ENCODE data around the gene UBL7. TPM values are rescaled to one million over a fixed set of nuclear protein-coding genes. Genes with fewer than 3 reads are reported as not detected.
A peak's percentile ranks its signal among the peaks of the same experiment; 100 is the strongest.

UBL7 gene
- total RNA-seq, 1 experiment from 2014 or later: 47.5 TPM

DNA sequence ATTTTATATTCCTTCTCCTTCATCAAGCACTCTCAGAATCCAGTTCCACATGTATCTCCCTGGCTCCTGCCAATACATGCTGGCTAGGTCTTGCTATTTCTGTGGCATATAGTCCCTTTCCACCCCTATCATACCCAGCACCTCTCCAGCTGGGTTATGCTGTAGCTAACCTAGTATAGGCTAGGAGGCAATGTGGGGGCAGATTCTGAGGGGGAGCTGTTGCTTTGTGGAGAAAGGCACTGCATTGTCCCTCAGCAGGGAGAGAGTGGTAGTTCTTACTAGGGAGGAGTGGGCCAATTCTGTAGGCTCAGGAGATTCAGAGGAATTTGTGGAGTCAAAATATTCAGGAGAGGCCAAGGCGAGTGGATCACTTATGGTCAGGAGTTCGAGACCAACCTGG is 39.4 kb upstream of the UBL7 start:
- no peak overlapping the region for H3K18ac ChIP-seq (ENCODE audit: insufficient read length, low read depth, low read length)
- no peak overlapping the region for H3K4me2 ChIP-seq (ENCODE audit: insufficient read depth, insufficient read length, low read length)
- no peak overlapping the region for H3K14ac ChIP-seq (ENCODE audit: insufficient read depth, low read length)
- no peak overlapping the region for H2BK15ac ChIP-seq (ENCODE audit: low read depth, low read length)
- H2BK5ac ChIP-seq (ENCODE audit: insufficient read length, low read length): no peak overlapping the region
- H3K4me1 ChIP-seq (ENCODE audit: insufficient read depth, low read length): no peaks in the 10 kb centered on the region
- H2AFZ ChIP-seq (ENCODE audit: low read length): no peak overlapping the region
- no CpG with 5 or more reads among the region's 2 CpGs for WGBS (ENCODE audit: extremely low coverage, insufficient read length, low lambda C conversion rate)
- no peak overlapping the region for H3K4me3 Mint-ChIP-seq
- 0 out of 5 replicates have a peak, but pooled peaks cover 0 to 2% of the 10 kb centered on the region in 2 experiments for H3K9me3 Mint-ChIP-seq
- H3K9me3 ChIP-seq (ENCODE audit: control insufficient read depth, low read depth, low read length): no peaks in the 10 kb centered on the region
- H3K27me3 Mint-ChIP-seq (ENCODE audit: low read depth): no peaks in the 10 kb centered on the region
- H2BK12ac ChIP-seq (ENCODE audit: insufficient read length, low read depth, low read length): no peak overlapping the region
- no peak overlapping the region for H3K4ac ChIP-seq (ENCODE audit: low read depth, low read length)
- TF ChIP-seq, protein P1, sequence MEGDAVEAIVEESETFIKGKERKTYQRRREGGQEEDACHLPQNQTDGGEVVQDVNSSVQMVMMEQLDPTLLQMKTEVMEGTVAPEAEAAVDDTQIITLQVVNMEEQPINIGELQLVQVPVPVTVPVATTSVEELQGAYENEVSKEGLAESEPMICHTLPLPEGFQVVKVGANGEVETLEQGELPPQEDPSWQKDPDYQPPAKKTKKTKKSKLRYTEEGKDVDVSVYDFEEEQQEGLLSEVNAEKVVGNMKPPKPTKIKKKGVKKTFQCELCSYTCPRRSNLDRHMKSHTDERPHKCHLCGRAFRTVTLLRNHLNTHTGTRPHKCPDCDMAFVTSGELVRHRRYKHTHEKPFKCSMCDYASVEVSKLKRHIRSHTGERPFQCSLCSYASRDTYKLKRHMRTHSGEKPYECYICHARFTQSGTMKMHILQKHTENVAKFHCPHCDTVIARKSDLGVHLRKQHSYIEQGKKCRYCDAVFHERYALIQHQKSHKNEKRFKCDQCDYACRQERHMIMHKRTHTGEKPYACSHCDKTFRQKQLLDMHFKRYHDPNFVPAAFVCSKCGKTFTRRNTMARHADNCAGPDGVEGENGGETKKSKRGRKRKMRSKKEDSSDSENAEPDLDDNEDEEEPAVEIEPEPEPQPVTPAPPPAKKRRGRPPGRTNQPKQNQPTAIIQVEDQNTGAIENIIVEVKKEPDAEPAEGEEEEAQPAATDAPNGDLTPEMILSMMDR (conservative IDR thresholded peaks at IDR 0.05): peak; percentile 23; the same call in 2 of the 3 replicates
- no peak overlapping the region for H4K5ac ChIP-seq (ENCODE audit: insufficient read length, low read depth, low read length)
- DNase-seq: peak; percentile 33
- no peak overlapping the region for H3K56ac ChIP-seq (ENCODE audit: insufficient read length, low read depth, low read length)
- H3K36me3 Mint-ChIP-seq (ENCODE audit: insufficient read depth in 1 of 3, low read depth in 3 of 3): peaks cover 3 to 8% (median 4%) of the 10 kb centered on the region in 3 experiments; a peak in 5 of 7 replicates
- H3T11ph ChIP-seq (ENCODE audit: low read length): no peak overlapping the region
- no peak overlapping the region for H3K27ac ChIP-seq (ENCODE audit: insufficient read length, low read depth, low read length)
- peak overlapping the region in 2 of 3 experiments; percentile 19 to 87; a peak in 4 of 7 replicates for H3K27ac Mint-ChIP-seq
- no peak overlapping the region for H2AK5ac ChIP-seq (ENCODE audit: insufficient read length, low read length)
- no peaks in the 10 kb centered on the region for H4K20me1 ChIP-seq (ENCODE audit: control insufficient read depth, insufficient read depth, insufficient read length)
- peaks cover 4 to 7% of the 10 kb centered on the region in 2 experiments; a peak in 2 of 4 replicates for H3K4me1 Mint-ChIP-seq
- no peak overlapping the region for H4K91ac ChIP-seq (ENCODE audit: insufficient read length, low read depth, low read length)
- H3K79me1 ChIP-seq (ENCODE audit: insufficient read depth, low read depth, low read length, poor library complexity, severe bottlenecking): no peaks in the 10 kb centered on the region
- no peak overlapping the region for H2BK20ac ChIP-seq (ENCODE audit: low read depth, low read length, poor library complexity, severe bottlenecking)
- H3K9ac ChIP-seq (ENCODE audit: extremely low read depth, insufficient read length, low read length): no peak overlapping the region
- no peak overlapping the region for H2BK120ac ChIP-seq (ENCODE audit: low read depth, low read length, poor library complexity, severe bottlenecking)
- H3K27me3 ChIP-seq (ENCODE audit: insufficient read depth, low read length): no peaks in the 10 kb centered on the region
- no peaks in the 10 kb centered on the region for H3K79me2 ChIP-seq (ENCODE audit: insufficient read depth, low read length)
- H3K23ac ChIP-seq (ENCODE audit: insufficient read length, low read depth, low read length): no peak overlapping the region
- H4K8ac ChIP-seq (replicated peaks; ENCODE audit: insufficient read length, low read depth, low read length): no peak overlapping the region
- no peaks in the 10 kb centered on the region for H3K23me2 ChIP-seq (ENCODE audit: insufficient read length, low read depth, low read length, poor library complexity, severe bottlenecking)

Data from H9 (cell line).